ENCODE measurements around the gene HLA-DOA.
A peak's percentile ranks its signal among the peaks of the same experiment; 100 is the strongest.

Gene HLA-DOA

GRCh38 chr6:32971242-32971580, 38.2 kb downstream of the HLA-DOA start (continued):
- 0 out of 2 replicates have a peak, but pooled peaks have one; percentile 39 for TF ChIP-seq ZNF404 (tag by site-specific recombination; IDR thresholded peaks at IDR 0.05)
- no peak for TF ChIP-seq ZNF112 (tag by site-specific recombination; IDR thresholded peaks at IDR 0.05)
- peak; percentile 27; the same call in 1 of the 2 replicates for TF ChIP-seq ZNF548 (tag by site-specific recombination; IDR thresholded peaks at IDR 0.05)
- TF ChIP-seq ZNF580 (tag by site-specific recombination; IDR thresholded peaks at IDR 0.05): 0 out of 2 replicates have a peak, but pooled peaks have one; percentile 47
- 0 out of 2 replicates have a peak, but pooled peaks have one; percentile 5 for TF ChIP-seq ZNF426 (tag by site-specific recombination; IDR thresholded peaks at IDR 0.05)
- TF ChIP-seq ZNF501 (tag by site-specific recombination; IDR thresholded peaks at IDR 0.05): peak; percentile 61
- no peak for TF ChIP-seq ZEB2 (tag by site-specific recombination; IDR thresholded peaks at IDR 0.05)
- TF ChIP-seq ZNF2 (tag by site-specific recombination; IDR thresholded peaks at IDR 0.05): peak; percentile 72; the same call in 1 of the 2 replicates
- peak; percentile 78 for TF ChIP-seq ZSCAN16 (tag by site-specific recombination; IDR thresholded peaks at IDR 0.05)
- TF ChIP-seq PRDM2 (tag by site-specific recombination; IDR thresholded peaks at IDR 0.05; ENCODE audit: borderline replicate concordance): no peak
- 0 out of 2 replicates have a peak, but pooled peaks have one; percentile 16 for TF ChIP-seq ZNF514 (tag by site-specific recombination; IDR thresholded peaks at IDR 0.05)
- no peak for TF ChIP-seq ZNF394 (tag by site-specific recombination; IDR thresholded peaks at IDR 0.05; ENCODE audit: borderline replicate concordance)
- no peak for TF ChIP-seq ZNF677 (tag by site-specific recombination; IDR thresholded peaks at IDR 0.05)
- no peak for TF ChIP-seq TCF7L2 (IDR thresholded peaks at IDR 0.05; ENCODE audit: borderline replicate concordance, low read depth, low read length)
- no peak for TF ChIP-seq ZNF791 (tag by site-specific recombination; IDR thresholded peaks at IDR 0.05)
- no peak for TF ChIP-seq GLIS1 (tag by site-specific recombination; IDR thresholded peaks at IDR 0.05)
- TF ChIP-seq ZNF18 (tag by site-specific recombination; IDR thresholded peaks at IDR 0.05): no peak
- no peak for TF ChIP-seq KLF16 (tag by site-specific recombination; IDR thresholded peaks at IDR 0.05)
- no peak for TF ChIP-seq ZNF585B (tag by site-specific recombination; IDR thresholded peaks at IDR 0.05)
- peak; percentile 65; the same call in 1 of the 2 replicates for TF ChIP-seq REPIN1 (tag by site-specific recombination; IDR thresholded peaks at IDR 0.05; ENCODE audit: low read depth)
- no peak for TF ChIP-seq INSM2 (tag by site-specific recombination; IDR thresholded peaks at IDR 0.05)
- TF ChIP-seq ZNF146 (tag by site-specific recombination; IDR thresholded peaks at IDR 0.05): no peak
- TF ChIP-seq SP2 (tag by site-specific recombination; IDR thresholded peaks at IDR 0.05): no peak
- no peak for TF ChIP-seq KLF1 (tag by site-specific recombination; IDR thresholded peaks at IDR 0.05)
- TF ChIP-seq ZNF19 (tag by site-specific recombination; IDR thresholded peaks at IDR 0.05; ENCODE audit: low read depth): no peak
- TF ChIP-seq EGR2 (tag by site-specific recombination; IDR thresholded peaks at IDR 0.05; ENCODE audit: low read depth): no peak
- TF ChIP-seq GLI2 (tag by site-specific recombination; IDR thresholded peaks at IDR 0.05; ENCODE audit: borderline replicate concordance, low read depth): 0 out of 2 replicates have a peak, but pooled peaks have one; percentile 3
- TF ChIP-seq ZNF366 (tag by site-specific recombination; conservative IDR thresholded peaks at IDR 0.05): no peak
- peak; percentile 74 for TF ChIP-seq YY2 (tag by site-specific recombination; IDR thresholded peaks at IDR 0.05)
- no peak; the same call in 1 of the 2 replicates for TF ChIP-seq ZNF624 (tag by site-specific recombination; IDR thresholded peaks at IDR 0.05)
- no peak for TF ChIP-seq ZNF488 (tag by site-specific recombination; IDR thresholded peaks at IDR 0.05)
